ENCODE results near the gene CEP85L. TPM values are rescaled to one million over a fixed set of nuclear protein-coding genes. Genes with fewer than 3 reads are reported as not detected.

CEP85L gene
- total and polyA plus RNA-seq, 2 of the 13 experiments (the other 11 are each of a cell fraction or from before 2014, with no cell fraction given) = 0.44 to 1.7 TPM

- TF ChIP-seq ZNF644 (CRISPR knock-in tag; IDR thresholded peaks at IDR 0.05; ENCODE audit: low read depth) (no peak), KLF11 (CRISPR knock-in tag; IDR thresholded peaks at IDR 0.05) (no peak), CERS6 (CRISPR knock-in tag; IDR thresholded peaks at IDR 0.05) (no peak), KDM5A (IDR thresholded peaks at IDR 0.05; ENCODE audit: borderline replicate concordance, low read length) (no peak), KAT2B (IDR thresholded peaks at IDR 0.05; ENCODE audit: borderline replicate concordance, low read depth, low read length) (no peak), ZFP36L2 (CRISPR knock-in tag; IDR thresholded peaks at IDR 0.05) (no peak), ZNF652 (CRISPR knock-in tag; IDR thresholded peaks at IDR 0.05; ENCODE audit: borderline replicate concordance, low read depth) (no peak), YEATS4 (CRISPR knock-in tag; IDR thresholded peaks at IDR 0.05; ENCODE audit: borderline replicate concordance) (peak; percentile 43; the same call in 1 of the 2 replicates), ZNF484 (CRISPR knock-in tag; IDR thresholded peaks at IDR 0.05; ENCODE audit: borderline replicate concordance, low read depth) (no peak), XRCC5 (optimal IDR thresholded peaks at IDR 0.05; ENCODE audit: low read length) (no peak), ZNF446 (CRISPR knock-in tag; IDR thresholded peaks at IDR 0.05) (no peak), WIZ (CRISPR knock-in tag; IDR thresholded peaks at IDR 0.05) (no peak), ZFP90 (CRISPR knock-in tag; IDR thresholded peaks at IDR 0.05; ENCODE audit: borderline replicate concordance) (no peak), BATF2 (CRISPR knock-in tag; IDR thresholded peaks at IDR 0.05) (no peak), U2AF2 (IDR thresholded peaks at IDR 0.05; ENCODE audit: low read depth, low read length) (no peak), ISX (CRISPR knock-in tag; conservative IDR thresholded peaks at IDR 0.05) (no peak), ZBTB7B (CRISPR knock-in tag; IDR thresholded peaks at IDR 0.05) (no peak; the same call in none of the 2 replicates), NBN (conservative IDR thresholded peaks at IDR 0.05) (no peak), POLR2AphosphoS5 (IDR thresholded peaks at IDR 0.05; ENCODE audit: low read depth, low read length) (no peak), BCL6 (CRISPR knock-in tag; IDR thresholded peaks at IDR 0.05) (no peak), SIX4 (CRISPR knock-in tag; IDR thresholded peaks at IDR 0.05) (no peak), HMGXB4 (CRISPR knock-in tag; IDR thresholded peaks at IDR 0.05; ENCODE audit: borderline replicate concordance in 1 of 2, low read depth in 1 of 2) (no peak; a peak in 2 of 4 replicates), ATF1 (CRISPR knock-in tag; IDR thresholded peaks at IDR 0.05) (no peak), FOXP1 (IDR thresholded peaks at IDR 0.05) (no peak), FOXP1 (CRISPR knock-in tag; IDR thresholded peaks at IDR 0.05) (no peak), PAX8 (CRISPR knock-in tag; IDR thresholded peaks at IDR 0.05; ENCODE audit: borderline replicate concordance) (no peak), PHF5A (CRISPR knock-in tag; IDR thresholded peaks at IDR 0.05; ENCODE audit: low read depth, unreplicated experiment) (no peak), SUZ12 (IDR thresholded peaks at IDR 0.05; ENCODE audit: low read depth, low read length) (no peak), LBX2 (CRISPR knock-in tag; IDR thresholded peaks at IDR 0.05; ENCODE audit: borderline replicate concordance) (no peak; the same call in 1 of the 2 replicates), GATAD2A (CRISPR knock-in tag; IDR thresholded peaks at IDR 0.05) (no peak)
Observed at GRCh38 chr6:118650582-118651281, 659 bp downstream of the CEP85L start (continued).

Measured in HepG2 (cell line).